Limb (tissue), 2 donors: ENCODE data around the gene PRDM16.

Source experiments
- DNase-seq, 2 donors: peaks; one replicate each; pipeline ENCODE4 v3.0.0-alpha.2; 2016; ENCODE audit errors: extremely low spot score in 2 of 2

The PRDM16 gene

GRCh38 chr1:3257788-3258187 is 188.8 kb downstream of the PRDM16 start:
- DNase-seq, result no peak

GRCh38 chr1:3258386-3259003 is 189.5 kb downstream of the PRDM16 start:
- no peak for DNase-seq

- no peak for DNase-seq
Observed at GRCh38 chr1:3259020-3259419, 190.0 kb downstream of the PRDM16 start.

GRCh38 chr1:3261007-3261968 is 192.3 kb downstream of the PRDM16 start:
- no peak for DNase-seq

GRCh38 chr1:3261969-3262579 is 193.1 kb downstream of the PRDM16 start:
- no peak for DNase-seq

- no peak for DNase-seq
Observed at GRCh38 chr1:3262681-3263286, 193.8 kb downstream of the PRDM16 start.

- no peak for DNase-seq
Observed at GRCh38 chr1:3263790-3264189, 194.8 kb downstream of the PRDM16 start.

GRCh38 chr1:3264456-3264855 is 195.5 kb downstream of the PRDM16 start:
- no peak for DNase-seq

- no peak for DNase-seq
Observed at GRCh38 chr1:3265835-3266805, 197.1 kb downstream of the PRDM16 start.

GRCh38 chr1:3266870-3267549 is 198.0 kb downstream of the PRDM16 start:
- DNase-seq, result no peak

- DNase-seq, result no peak
Observed at GRCh38 chr1:3267550-3268270, 198.7 kb downstream of the PRDM16 start.

- DNase-seq, result no peak
Observed at GRCh38 chr1:3268281-3268680, 199.3 kb downstream of the PRDM16 start.

- no peak for DNase-seq
Observed at GRCh38 chr1:3270403-3271245, 201.6 kb downstream of the PRDM16 start.

GRCh38 chr1:3271866-3272265 is 202.9 kb downstream of the PRDM16 start:
- DNase-seq, result no peak

- DNase-seq, result no peak
Observed at GRCh38 chr1:3272321-3273045, 203.5 kb downstream of the PRDM16 start.

GRCh38 chr1:3273447-3273846 is 204.4 kb downstream of the PRDM16 start:
- no peak for DNase-seq

- no peak for DNase-seq
Observed at GRCh38 chr1:3274972-3275371, 206.0 kb downstream of the PRDM16 start.
